GM10248 (cell line): ENCODE results near the gene MICALL2.

Experiments used
- CTCF ChIA-PET: fragments of 300-600 bp; sonication (Branson Sonifier 250); formaldehyde crosslinking; extraction: SDS; loops from one replicate; lab custom pipeline; 2021; ENCODE audit warnings: antibody characterized with exemption; lab: Yijun Ruan, JAX
- POLR2A ChIA-PET: fragments of 350-650 bp; sonication (Branson Sonifier 250); formaldehyde crosslinking; extraction: SDS; loops from one replicate; lab custom pipeline; 2020; ENCODE audit warnings: antibody characterized with exemption; lab: Yijun Ruan, JAX
- DNase-seq: peaks from one replicate; pipeline ENCODE4 v3.0.0; 2012; ENCODE audit errors: extremely low spot score
- CTCF ChIP-seq: IDR thresholded peaks from 2 replicates; pipeline ENCODE4 v1.5.1; 2012; ENCODE audit warnings: mild to moderate bottlenecking, low read depth; ENCODE audit errors: extremely low read depth, missing control alignments, control extremely low read depth

Gene MICALL2

GRCh38 chr7:1412322-1413261, 46.7 kb downstream of the MICALL2 start:
- POLR2A ChIA-PET, result no interaction called here
- CTCF ChIA-PET, result interaction anchor here (0.7 to 1.5 kb wide), 9 partner anchors 9 to 189 kb away, joined by 3 to 7 read pairs (median 4); no protein-coding TSS in a partner anchor
- peak; percentile 83 for TF ChIP-seq CTCF
- peak; percentile 98 for DNase-seq

GRCh38 chr7:1411414-1411813, 47.9 kb downstream of the MICALL2 start:
- POLR2A ChIA-PET, result no interaction called here
- TF ChIP-seq CTCF, result no peak
- CTCF ChIA-PET, result interaction anchor here (1.5 kb wide), 1 partner anchor 185 kb away, joined by 5 read pairs; no protein-coding TSS in a partner anchor
- DNase-seq, result no peak

- CTCF ChIA-PET, result interaction anchor here (1.2 to 1.5 kb wide), 2 partner anchors 160 to 185 kb away, joined by 3 to 5 read pairs; no protein-coding TSS in a partner anchor
- TF ChIP-seq CTCF, result no peak
- DNase-seq, result no peak
- POLR2A ChIA-PET, result no interaction called here
Observed at GRCh38 chr7:1410992-1411391, 48.3 kb downstream of the MICALL2 start.

- POLR2A ChIA-PET, result interaction anchor here (0.6 kb wide), 1 partner anchor 1006 kb away, joined by 3 read pairs; no protein-coding TSS in a partner anchor
- DNase-seq, result no peak
- CTCF ChIA-PET, result interaction anchor here (1.2 to 1.3 kb wide), 2 partner anchors 43 to 158 kb away, joined by 3 read pairs; no protein-coding TSS in a partner anchor
- no peak for TF ChIP-seq CTCF
Observed at GRCh38 chr7:1409555-1409954, 49.7 kb downstream of the MICALL2 start.

- no peak for TF ChIP-seq CTCF
- no peak for DNase-seq
- CTCF ChIA-PET, result no interaction called here
- POLR2A ChIA-PET, result no interaction called here
Observed at GRCh38 chr7:1408466-1408865, 50.8 kb downstream of the MICALL2 start.

GRCh38 chr7:1407892-1408291, 51.4 kb downstream of the MICALL2 start:
- no peak for DNase-seq
- CTCF ChIA-PET, result no interaction called here
- POLR2A ChIA-PET, result no interaction called here
- TF ChIP-seq CTCF, result no peak
